Panc1 (cell line): ENCODE results near the gene ELAC2.

Experiments
- CTCF ChIP-seq: fragments of 450-650 bp; IDR thresholded peaks from 2 replicates; pipeline ENCODE4 v1.5.1; 2017; ENCODE audit warnings: mild to moderate bottlenecking
- TF ChIP-seq, protein P1 (sequence below), 2 experiments: IDR thresholded peaks; 2 replicates each; pipeline ENCODE4 v1.6.1; 2011 to 2012; ENCODE audit warnings: low read depth in 2 of 2, control low read depth in 1 of 2, low read length in 1 of 2, mild to moderate bottlenecking in 1 of 2, moderate library complexity in 1 of 2; ENCODE audit not compliant: insufficient read depth in 1 of 2

DNA sequence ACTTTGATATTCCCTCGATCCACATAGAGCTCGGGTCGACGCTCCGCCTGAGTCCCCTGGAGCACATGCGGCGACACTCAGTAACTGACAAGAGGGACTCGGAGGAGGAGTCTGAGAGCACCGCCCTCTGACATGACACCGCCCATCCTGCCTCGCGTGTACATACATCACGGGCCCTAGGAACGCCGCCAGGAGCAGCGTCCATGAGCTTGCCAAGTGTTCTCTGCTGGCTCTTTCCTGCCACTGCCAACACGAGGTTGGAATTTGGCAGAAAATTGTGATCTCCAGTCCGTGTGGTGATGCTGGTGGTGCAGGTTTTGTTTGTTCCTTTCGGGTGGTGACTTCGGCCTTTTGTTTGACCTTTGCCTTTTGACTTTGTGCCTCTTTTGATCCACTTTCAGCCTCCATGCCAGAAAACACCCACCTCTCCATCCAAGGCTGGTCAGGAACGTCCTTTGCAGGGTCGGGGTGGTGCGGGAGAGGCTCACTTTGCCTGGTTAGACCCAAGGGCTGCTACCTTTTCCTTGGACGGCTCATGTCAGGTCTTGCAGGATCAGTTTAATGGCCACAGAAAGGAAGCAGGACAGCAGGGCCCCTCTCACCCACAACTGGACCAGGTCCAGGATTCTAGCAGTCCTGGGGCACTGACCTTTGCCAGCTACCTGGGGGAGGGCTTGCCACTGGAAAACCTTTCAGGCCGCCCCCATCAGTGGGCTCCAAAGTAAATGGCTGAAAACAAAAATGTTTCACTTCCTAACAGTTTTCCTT is 27.6 kb downstream of the ELAC2 start:
- no peak for TF ChIP-seq CTCF
- TF ChIP-seq, protein P1, sequence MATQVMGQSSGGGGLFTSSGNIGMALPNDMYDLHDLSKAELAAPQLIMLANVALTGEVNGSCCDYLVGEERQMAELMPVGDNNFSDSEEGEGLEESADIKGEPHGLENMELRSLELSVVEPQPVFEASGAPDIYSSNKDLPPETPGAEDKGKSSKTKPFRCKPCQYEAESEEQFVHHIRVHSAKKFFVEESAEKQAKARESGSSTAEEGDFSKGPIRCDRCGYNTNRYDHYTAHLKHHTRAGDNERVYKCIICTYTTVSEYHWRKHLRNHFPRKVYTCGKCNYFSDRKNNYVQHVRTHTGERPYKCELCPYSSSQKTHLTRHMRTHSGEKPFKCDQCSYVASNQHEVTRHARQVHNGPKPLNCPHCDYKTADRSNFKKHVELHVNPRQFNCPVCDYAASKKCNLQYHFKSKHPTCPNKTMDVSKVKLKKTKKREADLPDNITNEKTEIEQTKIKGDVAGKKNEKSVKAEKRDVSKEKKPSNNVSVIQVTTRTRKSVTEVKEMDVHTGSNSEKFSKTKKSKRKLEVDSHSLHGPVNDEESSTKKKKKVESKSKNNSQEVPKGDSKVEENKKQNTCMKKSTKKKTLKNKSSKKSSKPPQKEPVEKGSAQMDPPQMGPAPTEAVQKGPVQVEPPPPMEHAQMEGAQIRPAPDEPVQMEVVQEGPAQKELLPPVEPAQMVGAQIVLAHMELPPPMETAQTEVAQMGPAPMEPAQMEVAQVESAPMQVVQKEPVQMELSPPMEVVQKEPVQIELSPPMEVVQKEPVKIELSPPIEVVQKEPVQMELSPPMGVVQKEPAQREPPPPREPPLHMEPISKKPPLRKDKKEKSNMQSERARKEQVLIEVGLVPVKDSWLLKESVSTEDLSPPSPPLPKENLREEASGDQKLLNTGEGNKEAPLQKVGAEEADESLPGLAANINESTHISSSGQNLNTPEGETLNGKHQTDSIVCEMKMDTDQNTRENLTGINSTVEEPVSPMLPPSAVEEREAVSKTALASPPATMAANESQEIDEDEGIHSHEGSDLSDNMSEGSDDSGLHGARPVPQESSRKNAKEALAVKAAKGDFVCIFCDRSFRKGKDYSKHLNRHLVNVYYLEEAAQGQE (IDR thresholded peaks at IDR 0.05; ENCODE audit: insufficient read depth in 1 of 2, low read depth in 2 of 2, low read length in 1 of 2), result no peak
